Choroid plexus epithelial cell (primary cell): ENCODE data around the gene CELF2.

Source experiments
- DNase-seq: peaks from one replicate; pipeline ENCODE4 v3.0.0-alpha.2; 2010; ENCODE audit warnings: low read depth
- H3K4me3 ChIP-seq: 2 replicates; pipeline ENCODE4 v1.5.1; 2011; ENCODE audit warnings: low read depth, mild to moderate bottlenecking, control low read depth, low read length, moderate library complexity
- TF ChIP-seq, protein P1 (sequence below): conservative IDR thresholded peaks from 2 replicates; pipeline ENCODE4 v1.5.1; 2011; ENCODE audit warnings: low read depth, mild to moderate bottlenecking, control low read depth, inconsistent platforms, low read length, moderate library complexity

CELF2 gene

DNA sequence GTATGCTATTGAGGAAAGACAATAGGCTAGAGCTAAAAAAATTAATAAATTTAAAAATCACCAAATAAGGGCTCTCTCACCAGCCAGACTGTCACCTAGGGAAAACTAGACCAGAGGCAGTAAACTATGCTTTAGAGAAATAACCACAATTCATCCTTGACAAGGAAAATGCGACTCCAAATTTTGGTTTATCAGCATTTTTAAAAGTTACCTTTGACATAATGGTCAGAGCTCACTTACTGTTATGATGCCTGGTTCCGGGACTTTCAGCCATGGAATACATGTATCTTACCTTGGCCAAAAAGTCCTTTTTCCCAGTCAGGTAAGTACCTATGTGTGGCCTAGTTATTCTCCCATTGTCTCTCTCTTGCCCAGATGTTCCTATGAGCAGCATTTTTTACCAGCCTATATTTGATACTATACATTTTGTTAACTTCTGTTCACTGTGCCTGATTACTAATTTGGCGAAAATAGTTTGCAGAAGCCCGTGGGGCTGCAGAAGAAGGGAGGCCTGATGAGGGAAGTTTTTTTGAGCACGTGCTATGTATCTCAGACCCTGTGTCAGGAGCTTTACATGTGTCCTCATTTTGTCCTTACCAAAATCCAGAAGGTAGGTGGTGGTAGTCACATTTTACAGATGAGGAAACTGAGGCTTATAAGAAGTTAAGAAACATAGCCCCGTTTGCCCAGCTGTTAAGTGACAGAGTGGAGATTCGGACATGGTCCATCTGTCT, 149.7 kb downstream of the CELF2 start:
- TF ChIP-seq, protein P1, sequence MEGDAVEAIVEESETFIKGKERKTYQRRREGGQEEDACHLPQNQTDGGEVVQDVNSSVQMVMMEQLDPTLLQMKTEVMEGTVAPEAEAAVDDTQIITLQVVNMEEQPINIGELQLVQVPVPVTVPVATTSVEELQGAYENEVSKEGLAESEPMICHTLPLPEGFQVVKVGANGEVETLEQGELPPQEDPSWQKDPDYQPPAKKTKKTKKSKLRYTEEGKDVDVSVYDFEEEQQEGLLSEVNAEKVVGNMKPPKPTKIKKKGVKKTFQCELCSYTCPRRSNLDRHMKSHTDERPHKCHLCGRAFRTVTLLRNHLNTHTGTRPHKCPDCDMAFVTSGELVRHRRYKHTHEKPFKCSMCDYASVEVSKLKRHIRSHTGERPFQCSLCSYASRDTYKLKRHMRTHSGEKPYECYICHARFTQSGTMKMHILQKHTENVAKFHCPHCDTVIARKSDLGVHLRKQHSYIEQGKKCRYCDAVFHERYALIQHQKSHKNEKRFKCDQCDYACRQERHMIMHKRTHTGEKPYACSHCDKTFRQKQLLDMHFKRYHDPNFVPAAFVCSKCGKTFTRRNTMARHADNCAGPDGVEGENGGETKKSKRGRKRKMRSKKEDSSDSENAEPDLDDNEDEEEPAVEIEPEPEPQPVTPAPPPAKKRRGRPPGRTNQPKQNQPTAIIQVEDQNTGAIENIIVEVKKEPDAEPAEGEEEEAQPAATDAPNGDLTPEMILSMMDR, result no peak
- DNase-seq, result no peak
- no peak overlapping the region for H3K4me3 ChIP-seq

DNA sequence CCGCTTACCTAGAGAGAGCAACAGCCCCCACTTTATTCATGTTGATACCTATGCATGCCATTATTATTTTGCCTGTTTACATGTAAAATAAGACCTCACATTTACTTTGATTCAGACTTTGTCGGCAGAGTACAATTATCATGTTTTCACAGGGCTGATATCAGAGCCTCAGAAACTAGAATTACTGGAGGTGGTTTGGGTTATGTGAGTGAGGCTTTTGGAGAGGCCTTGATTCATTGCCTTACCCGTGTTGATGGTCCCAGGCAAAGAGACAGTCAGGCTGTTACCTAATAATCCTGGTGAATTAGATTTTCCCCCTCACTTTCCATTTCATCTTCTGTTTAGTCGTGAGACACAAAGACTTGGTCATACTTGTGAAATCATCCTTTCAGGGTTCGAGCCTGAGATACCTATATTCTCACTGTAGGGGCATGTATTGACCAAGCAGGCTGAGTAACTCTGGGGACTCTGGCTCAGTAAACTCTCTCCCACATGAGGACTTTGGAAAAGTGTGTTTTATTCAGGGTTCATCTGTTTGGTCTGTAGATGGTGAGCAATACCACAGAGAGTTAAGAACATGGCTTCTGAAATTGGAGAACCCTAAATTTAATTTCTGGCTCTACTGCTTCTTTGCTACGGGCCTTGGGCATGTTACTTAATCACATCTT, 150.9 kb downstream of the CELF2 start:
- no peak overlapping the region for H3K4me3 ChIP-seq
- DNase-seq, result no peak
- TF ChIP-seq, protein P1, result no peak

DNA sequence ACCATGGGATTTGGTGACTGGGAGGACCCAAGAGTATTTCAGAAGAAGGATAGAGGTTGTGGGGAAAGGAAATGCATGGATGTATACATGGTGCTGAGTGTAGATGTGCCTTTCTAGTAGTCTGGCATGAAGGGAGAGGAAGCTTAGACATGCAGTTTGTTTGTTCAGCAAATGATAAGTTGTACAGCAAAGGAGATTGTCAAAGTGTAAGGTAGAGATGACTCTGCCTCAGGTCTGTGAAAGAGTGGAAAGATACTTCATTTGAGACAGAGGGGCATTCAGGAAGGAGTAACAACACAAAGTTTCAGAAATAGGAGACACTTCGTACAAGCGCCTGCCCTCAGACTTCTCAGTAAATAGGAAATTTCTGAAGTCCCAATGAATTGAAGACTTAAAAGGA, 152.3 kb downstream of the CELF2 start:
- TF ChIP-seq, protein P1, result no peak
- no peak for DNase-seq
- H3K4me3 ChIP-seq, result no peak overlapping the region

DNA sequence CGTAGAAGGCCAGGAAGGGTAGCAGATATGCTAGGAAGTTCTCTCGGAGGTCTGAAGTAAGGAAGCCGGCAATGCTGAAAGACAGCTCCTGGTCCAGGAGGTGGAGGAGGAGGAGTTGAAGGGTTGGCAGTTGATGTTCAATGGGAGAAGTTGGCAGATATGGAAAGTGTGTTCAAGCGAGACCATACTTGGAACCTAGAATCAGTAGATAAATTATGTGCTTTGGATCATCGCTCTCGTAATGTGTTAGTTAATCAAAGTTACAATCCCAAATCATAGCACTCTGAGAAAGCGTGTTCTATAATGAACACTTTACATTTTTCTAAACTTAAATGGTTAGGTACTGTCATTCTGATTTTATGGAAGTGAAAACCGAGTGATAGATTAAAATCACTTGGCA, 152.9 kb downstream of the CELF2 start:
- DNase-seq, result no peak
- TF ChIP-seq, protein P1, result no peak
- no peak overlapping the region for H3K4me3 ChIP-seq

DNA sequence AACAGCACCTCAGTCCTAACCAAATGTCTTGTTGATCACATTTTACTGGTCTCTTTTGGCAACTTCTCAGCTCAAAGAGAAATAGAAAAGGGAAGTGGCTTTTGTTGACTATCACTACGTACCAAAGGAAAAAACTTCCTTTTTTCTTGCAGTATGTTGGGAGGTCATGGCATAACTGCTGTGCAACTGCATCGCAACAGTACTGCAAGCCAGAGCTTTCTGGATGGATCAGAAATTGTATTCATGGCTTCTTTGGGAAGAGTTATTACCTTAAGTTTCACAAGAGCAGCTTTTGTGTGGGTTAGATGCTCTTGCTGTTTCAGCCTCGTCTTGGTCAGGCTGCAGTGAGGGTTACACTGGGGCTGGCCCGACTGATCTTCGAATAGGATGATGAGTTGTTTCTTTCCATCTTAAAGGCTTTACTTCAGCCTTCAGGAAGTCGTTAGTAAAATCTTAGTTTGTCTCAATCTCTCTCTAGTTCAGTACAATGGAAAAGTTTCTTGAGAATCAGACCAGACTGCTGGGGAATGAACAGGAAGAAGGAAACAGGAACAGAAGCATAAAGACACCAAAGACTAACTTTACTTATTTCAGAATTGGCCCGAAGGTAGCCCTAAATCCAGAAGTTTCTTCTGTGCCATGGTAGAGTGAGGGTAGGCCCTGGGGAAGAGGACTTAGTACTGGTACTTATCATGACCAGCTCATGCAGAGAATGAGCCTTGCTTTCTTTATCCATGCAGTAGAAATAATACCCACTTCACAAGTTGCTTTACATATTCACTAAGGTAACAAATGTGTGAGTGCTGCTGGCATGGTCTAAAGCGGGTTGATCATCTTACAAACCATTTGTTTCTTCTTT, 153.6 kb downstream of the CELF2 start:
- H3K4me3 ChIP-seq, result no peak overlapping the region
- no peak for DNase-seq
- TF ChIP-seq, protein P1, result no peak

DNA sequence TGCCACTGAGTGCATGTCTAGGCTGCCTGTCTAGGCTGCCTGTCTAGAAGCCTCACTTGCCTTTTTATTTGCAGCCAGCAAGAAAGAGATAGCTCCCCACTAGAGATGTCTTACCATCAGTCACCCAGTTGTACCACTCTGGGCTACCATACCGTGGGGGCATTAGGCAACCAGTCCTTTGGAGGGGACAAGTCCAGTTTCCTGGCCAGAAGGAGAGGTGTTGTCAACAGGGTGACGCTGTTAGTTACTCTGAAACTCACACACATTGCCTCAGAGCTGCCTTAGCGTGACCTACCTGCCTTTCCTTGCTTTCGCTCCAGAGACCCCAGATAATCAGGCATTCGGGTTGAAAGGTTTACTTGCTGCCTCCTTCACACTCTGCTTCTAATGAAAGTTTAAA, 155.4 kb downstream of the CELF2 start:
- no peak overlapping the region for H3K4me3 ChIP-seq
- DNase-seq, result no peak
- TF ChIP-seq, protein P1, result no peak
